Muscle of back (tissue), 10 donors: Measurements from ENCODE around the gene PLSCR4. TPM values are rescaled to one million over a fixed set of nuclear protein-coding genes. Genes with fewer than 3 reads are reported as not detected.

Experiments used
- polyA plus RNA-seq, 10 donors: library from polyadenylated mRNA; unstranded; fragments of 120-200 nt; gene quantifications; one replicate each; pipeline ENCODE4 v1.2.1, GENCODE V29; 2013; ENCODE audit not compliant: insufficient read length in 10 of 10

PLSCR4 gene
- polyA plus RNA-seq, 10 donors: 15.1 to 28.6 (median 18.4) TPM

Other genes starting within 250 kb of the PLSCR4 start
- 10 to 100 TPM; 14.0 to 39.2 (median 27.2) TPM for gene PLOD2, start 89.9 kb downstream of the PLSCR4 start, polyA plus RNA-seq
- gene PLSCR2, start 218.5 kb upstream of the PLSCR4 start, polyA plus RNA-seq: under 1 TPM in 3 of 10 donors, not detected in 7; 0.09 to 0.42 (median 0.28) TPM